GM23338 (cell line): ENCODE data around the gene SOX11. TPM values are rescaled to one million over a fixed set of nuclear protein-coding genes. Genes with fewer than 3 reads are reported as not detected.

Experiments
- ATAC-seq: fragments of 200-7000 bp; cut with Tn5 transposase; 3 replicates; pipeline ENCODE4 v1.9.1; 2020
- DNase-seq: peaks from one replicate; pipeline ENCODE4 v3.0.0-alpha.2; 2015; ENCODE audit warnings: low spot score
- H2AFZ ChIP-seq: fragments of 200-600 bp; sonication (generic); 2 replicates; pipeline ENCODE4 v1.8.0; 2016; ENCODE audit warnings: antibody characterized with exemption, mild to moderate bottlenecking, moderate library complexity
- H3F3A ChIP-seq: fragments of 200-600 bp; sonication (generic); replicated peaks from 2 replicates; pipeline ENCODE4 v1.8.0; 2017; ENCODE audit warnings: antibody characterized with exemption, mixed run types, low read depth
- H3K27ac ChIP-seq: fragments of 200-600 bp; sonication (generic); 2 replicates; pipeline ENCODE4 v1.6.1; 2016; ENCODE audit warnings: low read depth
- H3K27me3 ChIP-seq: fragments of 200-600 bp; sonication (generic); 2 replicates; pipeline ENCODE4 v1.8.0; 2016; ENCODE audit warnings: mild to moderate bottlenecking, mixed run types, moderate library complexity; ENCODE audit not compliant: insufficient read depth
- H3K36me3 ChIP-seq: fragments of 200-600 bp; sonication (generic); 2 replicates; pipeline ENCODE4 v1.8.0; 2016; ENCODE audit warnings: mild to moderate bottlenecking; ENCODE audit not compliant: insufficient read depth
- H3K4me1 ChIP-seq: fragments of 200-600 bp; sonication (generic); 2 replicates; pipeline ENCODE4 v1.8.0; 2016; ENCODE audit warnings: mild to moderate bottlenecking, moderate library complexity; ENCODE audit not compliant: insufficient read depth
- H3K4me2 ChIP-seq: fragments of 200-600 bp; sonication (generic); 2 replicates; pipeline ENCODE4 v1.7.1; 2017; ENCODE audit warnings: mixed run types
- H3K4me3 ChIP-seq: fragments of 200-600 bp; sonication (generic); 2 replicates; pipeline ENCODE4 v1.6.1; 2016; ENCODE audit warnings: mixed run types
- H3K79me2 ChIP-seq: fragments of 200-600 bp; sonication (generic); replicated peaks from 2 replicates; pipeline ENCODE4 v1.8.0; 2017; ENCODE audit warnings: mild to moderate bottlenecking; ENCODE audit not compliant: insufficient read depth
- H3K9me2 ChIP-seq: fragments of 200-600 bp; sonication (generic); 2 replicates; pipeline ENCODE4 v1.8.0; 2017; ENCODE audit not compliant: insufficient read depth
- H4K20me1 ChIP-seq: fragments of 200-600 bp; sonication (generic); replicated peaks from 2 replicates; pipeline ENCODE4 v1.8.0; 2017; ENCODE audit warnings: mild to moderate bottlenecking; ENCODE audit not compliant: insufficient read depth
- H3K27ac Mint-ChIP-seq: 2 replicates; pipeline ENCODE4 v1.8.0; 2020; ENCODE audit warnings: inconsistent platforms, mild to moderate bottlenecking, moderate library complexity, mixed read lengths
- H3K27me3 Mint-ChIP-seq: 3 replicates; pipeline ENCODE4 v1.8.0; 2022; ENCODE audit warnings: low read depth, mild to moderate bottlenecking, moderate library complexity, mixed read lengths, inconsistent platforms; ENCODE audit not compliant: insufficient read depth, poor library complexity
- H3K36me3 Mint-ChIP-seq: 3 replicates; pipeline ENCODE4 v1.8.0; 2021; ENCODE audit warnings: low read depth, mild to moderate bottlenecking, inconsistent platforms, moderate library complexity, mixed read lengths
- H3K4me1 Mint-ChIP-seq: 3 replicates; pipeline ENCODE4 v1.8.0; 2020; ENCODE audit warnings: mild to moderate bottlenecking, inconsistent platforms, mixed read lengths
- H3K4me3 Mint-ChIP-seq: 3 replicates; pipeline ENCODE4 v1.8.0; 2021; ENCODE audit warnings: moderate library complexity, mild to moderate bottlenecking, inconsistent platforms, mixed read lengths
- H3K9me3 Mint-ChIP-seq: 3 replicates; pipeline ENCODE4 v1.8.0; 2020; ENCODE audit warnings: moderate library complexity, mild to moderate bottlenecking, inconsistent platforms, mixed read lengths
- CTCF ChIP-seq, 2 experiments: fragments of 200-600 bp in 1 of 2; sonication (generic) in 1 of 2; conservative IDR thresholded peaks; 2 replicates each; pipeline versions ENCODE4 v1.5.1 to v1.6.1; 2016 to 2017; ENCODE audit warnings: antibody characterized with exemption in 2 of 2, low read depth in 2 of 2, mild to moderate bottlenecking in 2 of 2, moderate library complexity in 1 of 2
- ETS1 ChIP-seq: IDR thresholded peaks from 2 replicates; pipeline ENCODE4 v1.6.1; 2016; ENCODE audit warnings: antibody characterized with exemption
- EZH2 ChIP-seq: fragments of 200-600 bp; sonication (generic); IDR thresholded peaks from one replicate; pipeline ENCODE4 v1.8.0; 2017; ENCODE audit warnings: antibody characterized with exemption, mild to moderate bottlenecking, low read depth; ENCODE audit not compliant: unreplicated experiment
- EZH2phosphoT487 ChIP-seq: fragments of 200-600 bp; sonication (generic); IDR thresholded peaks from one replicate; pipeline ENCODE4 v1.8.1; 2018; ENCODE audit warnings: antibody characterized with exemption; ENCODE audit not compliant: unreplicated experiment
- JUNB ChIP-seq: IDR thresholded peaks from one replicate; pipeline ENCODE4 v1.6.1; 2016; ENCODE audit warnings: antibody characterized with exemption; ENCODE audit not compliant: unreplicated experiment
- NANOG ChIP-seq: IDR thresholded peaks from 2 replicates; pipeline ENCODE4 v1.6.1; 2016; ENCODE audit warnings: antibody characterized with exemption, borderline replicate concordance
- POLR2AphosphoS5 ChIP-seq: IDR thresholded peaks from 2 replicates; pipeline ENCODE4 v1.6.1; 2016; ENCODE audit warnings: antibody characterized with exemption, low read depth
- REST ChIP-seq: IDR thresholded peaks from one replicate; pipeline ENCODE4 v1.6.1; 2018; ENCODE audit warnings: antibody characterized with exemption; ENCODE audit not compliant: unreplicated experiment
- ZNF114 ChIP-seq: fragments of 250-450 bp; sonication (Bioruptor Pico); IDR thresholded peaks from 2 replicates; pipeline ENCODE4 v1.5.0; 2020; ENCODE audit warnings: mild to moderate bottlenecking, moderate library complexity
- ZNF331 ChIP-seq: fragments of 250-450 bp; sonication (Bioruptor Pico); IDR thresholded peaks from 2 replicates; pipeline ENCODE4 v1.5.0; 2020; ENCODE audit warnings: low read depth, mild to moderate bottlenecking, moderate library complexity
- polyA plus RNA-seq: library from polyadenylated mRNA; unstranded; fragments of >200 nt; fragmentation: Nextera tagmentation; extraction: Ambion mirVana; gene quantifications from 2 replicates; pipeline ENCODE4 v1.2.1, GENCODE V29; 2016
- total RNA-seq: library from RNA; depleted of rRNA; stranded (reverse); fragments of >200 nt; shearing (Covaris generic); gene quantifications from 2 replicates; pipeline ENCODE4 v1.2.3, GENCODE V29; 2014

The SOX11 gene
- total and polyA plus RNA-seq, 2 experiments from 2014 or later = 26.5 to 33.2 TPM

- peak overlapping the region; percentile 95 for H2AFZ ChIP-seq
- TF ChIP-seq EZH2phosphoT487 = no peak
- TF ChIP-seq EZH2 = no peak
- TF ChIP-seq ZNF331 (CRISPR knock-in tag) = no peak
- TF ChIP-seq JUNB = no peak
- TF ChIP-seq REST = no peak
- TF ChIP-seq POLR2AphosphoS5 = no peak
- no peak for TF ChIP-seq CTCF (conservative IDR thresholded peaks at IDR 0.05; ENCODE audit: low read depth in 2 of 2)
These were observed 1.9 kb upstream of the SOX11 start for GRCh38 chr2:5690286-5690685.

GRCh38 chr2:5690718-5691220 is 1.4 kb upstream of the SOX11 start:
- Histone ChIP-seq H3K36me3 (no peaks in the 10 kb centered on the region), H3K9me2 (peaks cover 5% of the 10 kb centered on the region; the same call in 1 of the 2 replicates), H3K27ac (peak overlapping the region; percentile 90; the same call in 1 of the 2 replicates), H3K4me2 (peak overlapping the region; percentile 98), H3K4me1 (peaks cover 13% of the 10 kb centered on the region), H3K4me3 (peak overlapping the region; percentile 97), H2AFZ (peak overlapping the region; percentile 95), H4K20me1 (peaks cover 21% of the 10 kb centered on the region), H3K27me3 (peaks cover 45% of the 10 kb centered on the region), H3F3A (0 out of 2 replicates have a peak, but pooled peaks cover 4% of the 10 kb centered on the region), H3K79me2 (peaks cover 35% of the 10 kb centered on the region)
- H3K4me3 Mint-ChIP-seq = peak overlapping the region; percentile 96
- peaks cover 18% of the 10 kb centered on the region for H3K36me3 Mint-ChIP-seq
- no peak for DNase-seq
- peak; percentile 4 for ATAC-seq
- H3K9me3 Mint-ChIP-seq = peaks cover 11% of the 10 kb centered on the region
- H3K27ac Mint-ChIP-seq = peak overlapping the region; percentile 90
- H3K4me1 Mint-ChIP-seq = peaks cover 13% of the 10 kb centered on the region
- peaks cover 23% of the 10 kb centered on the region for H3K27me3 Mint-ChIP-seq
- TF ChIP-seq NANOG = no peak
- TF ChIP-seq ETS1 = no peak
- TF ChIP-seq REST = no peak
- TF ChIP-seq EZH2phosphoT487 = no peak
- TF ChIP-seq POLR2AphosphoS5 = no peak
- no peak for TF ChIP-seq JUNB
- TF ChIP-seq CTCF (conservative IDR thresholded peaks at IDR 0.05; ENCODE audit: low read depth in 2 of 2) = no peak
- no peak for TF ChIP-seq ZNF114 (CRISPR knock-in tag)
- no peak for TF ChIP-seq ZNF331 (CRISPR knock-in tag)

More at GRCh38 chr2:5690286-5690685, 1.9 kb upstream of the SOX11 start:
- Histone ChIP-seq H3K4me1 (peaks cover 11% of the 10 kb centered on the region), H3K79me2 (peaks cover 30% of the 10 kb centered on the region), H3F3A (0 out of 2 replicates have a peak, but pooled peaks cover 4% of the 10 kb centered on the region), H4K20me1 (peaks cover 17% of the 10 kb centered on the region), H3K36me3 (no peaks in the 10 kb centered on the region), H3K27me3 (peaks cover 45% of the 10 kb centered on the region), H3K27ac (no peak overlapping the region), H3K9me2 (peaks cover 5% of the 10 kb centered on the region; the same call in 1 of the 2 replicates), H3K4me3 (peak overlapping the region; percentile 97), H3K4me2 (peak overlapping the region; percentile 98)
- ATAC-seq (0 out of 3 replicates have a peak, but pooled peaks have one; percentile 1), DNase-seq (no peak)
- H3K4me1 Mint-ChIP-seq = peaks cover 15% of the 10 kb centered on the region
- peaks cover 14% of the 10 kb centered on the region for H3K36me3 Mint-ChIP-seq
- peak overlapping the region; percentile 96 for H3K4me3 Mint-ChIP-seq
- H3K27ac Mint-ChIP-seq = peak overlapping the region; percentile 90
- H3K9me3 Mint-ChIP-seq = peaks cover 8% of the 10 kb centered on the region
- H3K27me3 Mint-ChIP-seq = peaks cover 19% of the 10 kb centered on the region
